Measurements from ENCODE around the gene GLYAT. TPM values are rescaled to one million over a fixed set of nuclear protein-coding genes. Genes with fewer than 3 reads are reported as not detected.

GLYAT gene
- total RNA-seq, 1 donor from 2014 or later = not detected

GRCh38 chr11:58726737-58727414 is 4.9 kb downstream of the GLYAT start:
- H3K9me3 ChIP-seq (ENCODE audit: low read depth) = peaks cover 15% of the 10 kb centered on the region
- no peak overlapping the region for H2AFZ ChIP-seq (replicated peaks)
- no peaks in the 10 kb centered on the region for H3F3A ChIP-seq (ENCODE audit: low read depth)
- no peaks in the 10 kb centered on the region for H3K79me2 ChIP-seq (ENCODE audit: low read depth)
- H4K20me1 ChIP-seq (ENCODE audit: low read depth) = no peaks in the 10 kb centered on the region
- H3K36me3 Mint-ChIP-seq = no peaks in the 10 kb centered on the region
- no peak overlapping the region for H3K27ac Mint-ChIP-seq
- H3K9me3 Mint-ChIP-seq = no peaks in the 10 kb centered on the region
- H3K4me3 Mint-ChIP-seq = no peak overlapping the region
- H3K4me2 ChIP-seq = no peak overlapping the region
- H3K9ac ChIP-seq = no peak overlapping the region
- no peak overlapping the region for H3K4me3 ChIP-seq
- no peak overlapping the region for H3K27ac ChIP-seq
- no peak for DNase-seq (ENCODE audit: low spot score)
- H3K36me3 ChIP-seq = no peaks in the 10 kb centered on the region
- no peak for TF ChIP-seq EZH2 (IDR thresholded peaks at IDR 0.05)
- TF ChIP-seq EZH2phosphoT487 (IDR thresholded peaks at IDR 0.05) = no peak
- TF ChIP-seq, protein P1, sequence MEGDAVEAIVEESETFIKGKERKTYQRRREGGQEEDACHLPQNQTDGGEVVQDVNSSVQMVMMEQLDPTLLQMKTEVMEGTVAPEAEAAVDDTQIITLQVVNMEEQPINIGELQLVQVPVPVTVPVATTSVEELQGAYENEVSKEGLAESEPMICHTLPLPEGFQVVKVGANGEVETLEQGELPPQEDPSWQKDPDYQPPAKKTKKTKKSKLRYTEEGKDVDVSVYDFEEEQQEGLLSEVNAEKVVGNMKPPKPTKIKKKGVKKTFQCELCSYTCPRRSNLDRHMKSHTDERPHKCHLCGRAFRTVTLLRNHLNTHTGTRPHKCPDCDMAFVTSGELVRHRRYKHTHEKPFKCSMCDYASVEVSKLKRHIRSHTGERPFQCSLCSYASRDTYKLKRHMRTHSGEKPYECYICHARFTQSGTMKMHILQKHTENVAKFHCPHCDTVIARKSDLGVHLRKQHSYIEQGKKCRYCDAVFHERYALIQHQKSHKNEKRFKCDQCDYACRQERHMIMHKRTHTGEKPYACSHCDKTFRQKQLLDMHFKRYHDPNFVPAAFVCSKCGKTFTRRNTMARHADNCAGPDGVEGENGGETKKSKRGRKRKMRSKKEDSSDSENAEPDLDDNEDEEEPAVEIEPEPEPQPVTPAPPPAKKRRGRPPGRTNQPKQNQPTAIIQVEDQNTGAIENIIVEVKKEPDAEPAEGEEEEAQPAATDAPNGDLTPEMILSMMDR (IDR thresholded peaks at IDR 0.05) = no peak
- no peaks in the 10 kb centered on the region for H3K27me3 ChIP-seq
- no peaks in the 10 kb centered on the region for H3K4me1 ChIP-seq
- no peaks in the 10 kb centered on the region for H3K4me1 Mint-ChIP-seq
- H3K27me3 Mint-ChIP-seq (ENCODE audit: insufficient read depth, low read depth) = peaks cover 2% of the 10 kb centered on the region

DNA sequence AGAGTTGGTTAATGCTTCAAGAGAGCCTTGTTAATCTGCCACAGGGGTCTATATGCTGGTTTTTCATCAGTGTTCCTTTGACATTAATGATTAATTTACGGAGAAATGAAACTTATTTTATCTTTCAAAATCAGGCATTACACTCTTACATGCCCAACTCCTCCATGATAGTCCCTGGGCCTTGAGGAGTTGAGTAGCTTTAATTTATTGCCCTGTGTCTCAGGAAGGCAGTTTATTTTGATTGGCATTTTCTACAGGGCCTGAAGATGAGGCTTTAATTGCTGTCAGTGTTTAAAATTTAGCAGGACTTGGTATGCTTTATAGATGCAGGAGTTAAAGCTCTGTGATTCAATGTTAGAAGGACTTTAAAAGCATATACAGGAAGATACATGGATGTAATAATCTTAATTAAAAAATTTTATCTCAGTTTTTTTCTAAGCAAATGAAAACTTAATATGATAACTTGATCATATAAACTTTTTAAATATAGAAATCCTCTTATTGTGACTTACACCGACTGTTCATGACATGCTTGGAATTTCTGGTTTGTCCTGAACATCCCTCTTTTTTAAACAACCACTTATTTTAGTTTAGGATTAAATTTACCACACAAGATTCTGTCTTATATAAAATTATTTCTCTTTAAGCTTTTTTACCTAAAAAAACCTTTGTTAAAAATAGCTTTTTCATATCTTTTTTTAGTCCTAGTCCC is 12.2 kb downstream of the GLYAT start:
- no peak overlapping the region for H3K4me3 Mint-ChIP-seq
- H4K20me1 ChIP-seq (ENCODE audit: low read depth) = no peaks in the 10 kb centered on the region
- H3K9me3 Mint-ChIP-seq = peaks cover 4% of the 10 kb centered on the region
- no peak overlapping the region for H2AFZ ChIP-seq (replicated peaks)
- no peaks in the 10 kb centered on the region for H3K4me1 Mint-ChIP-seq
- no peak for DNase-seq (ENCODE audit: low spot score)
- no peaks in the 10 kb centered on the region for H3F3A ChIP-seq (ENCODE audit: low read depth)
- H3K4me3 ChIP-seq = no peak overlapping the region
- no peaks in the 10 kb centered on the region for H3K27me3 ChIP-seq
- no peaks in the 10 kb centered on the region for H3K36me3 Mint-ChIP-seq
- no peak overlapping the region for H3K27ac ChIP-seq
- no peaks in the 10 kb centered on the region for H3K27me3 Mint-ChIP-seq (ENCODE audit: insufficient read depth, low read depth)
- H3K9me3 ChIP-seq (ENCODE audit: low read depth) = peaks cover 51% of the 10 kb centered on the region
- no peaks in the 10 kb centered on the region for H3K79me2 ChIP-seq (ENCODE audit: low read depth)
- no peak overlapping the region for H3K27ac Mint-ChIP-seq
- no peak overlapping the region for H3K4me2 ChIP-seq
- no peak overlapping the region for H3K9ac ChIP-seq
- no peaks in the 10 kb centered on the region for H3K36me3 ChIP-seq
- no peaks in the 10 kb centered on the region for H3K4me1 ChIP-seq
- TF ChIP-seq, protein P1 (IDR thresholded peaks at IDR 0.05) = no peak
- TF ChIP-seq EZH2 (IDR thresholded peaks at IDR 0.05) = no peak
- no peak for TF ChIP-seq EZH2phosphoT487 (IDR thresholded peaks at IDR 0.05)

DNA sequence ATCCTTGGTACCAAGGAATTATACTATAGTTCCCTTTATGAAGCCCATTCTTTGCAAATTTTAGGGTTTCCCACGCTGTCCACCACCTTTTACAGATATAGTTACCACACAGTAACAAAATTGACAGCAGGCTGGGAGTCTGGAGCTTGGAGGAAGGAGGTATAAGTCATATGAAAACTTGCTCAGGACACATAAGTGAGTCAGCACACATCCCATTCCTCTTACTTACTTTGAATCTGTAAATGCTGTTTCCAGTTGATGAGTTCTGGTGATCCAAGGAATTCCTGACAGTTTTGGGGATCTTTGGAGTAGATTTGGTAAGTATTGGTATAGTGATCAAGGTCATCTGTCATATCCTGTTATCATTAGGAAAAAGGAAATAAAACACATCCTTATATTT is 19.2 kb downstream of the GLYAT start:
- Mint-ChIP-seq H3K27ac (no peak overlapping the region), H3K27me3 (ENCODE audit: insufficient read depth, low read depth) (no peaks in the 10 kb centered on the region), H3K4me1 (no peaks in the 10 kb centered on the region), H3K9me3 (peaks cover under 1% of the 10 kb centered on the region), H3K36me3 (no peaks in the 10 kb centered on the region), H3K4me3 (no peak overlapping the region)
- Histone ChIP-seq H3K9me3 (ENCODE audit: low read depth) (peaks cover 8% of the 10 kb centered on the region), H3K36me3 (no peaks in the 10 kb centered on the region), H3K9ac (no peak overlapping the region), H3F3A (ENCODE audit: low read depth) (no peaks in the 10 kb centered on the region), H3K4me1 (no peaks in the 10 kb centered on the region), H3K4me3 (no peak overlapping the region), H4K20me1 (ENCODE audit: low read depth) (no peaks in the 10 kb centered on the region), H3K4me2 (no peak overlapping the region), H2AFZ (replicated peaks) (no peak overlapping the region), H3K27ac (no peak overlapping the region), H3K79me2 (ENCODE audit: low read depth) (no peaks in the 10 kb centered on the region), H3K27me3 (no peaks in the 10 kb centered on the region)
- TF ChIP-seq, protein P1 (IDR thresholded peaks at IDR 0.05) = no peak
- no peak for TF ChIP-seq EZH2phosphoT487 (IDR thresholded peaks at IDR 0.05)
- no peak for TF ChIP-seq EZH2 (IDR thresholded peaks at IDR 0.05)
- DNase-seq (ENCODE audit: low spot score) = no peak

Measured in neural progenitor cell (in vitro differentiated cells).